NCI-H2081 treated with DMSO at 0.1 percent for 48 hours (cell line): ENCODE measurements around the gene TIGD7.

Source experiments
- DNase-seq: peaks from one replicate; lab custom pipeline; 2025; lab: John Stamatoyannopoulos, UW

Gene TIGD7

GRCh38 chr16:3305109-3306068, at the start of gene TIGD7, which contains the start of gene ZNF75A:
Gene TIGD7, minus strand, starts transcription at chr16:3305430. Its CDS starts 4,816 bp downstream, at chr16:3300614.
Gene ZNF75A, plus strand, starts transcription at chr16:3305497. Its CDS starts 2,932 bp downstream, at chr16:3308429.
- DNase-seq: peak; percentile 45

DNA sequence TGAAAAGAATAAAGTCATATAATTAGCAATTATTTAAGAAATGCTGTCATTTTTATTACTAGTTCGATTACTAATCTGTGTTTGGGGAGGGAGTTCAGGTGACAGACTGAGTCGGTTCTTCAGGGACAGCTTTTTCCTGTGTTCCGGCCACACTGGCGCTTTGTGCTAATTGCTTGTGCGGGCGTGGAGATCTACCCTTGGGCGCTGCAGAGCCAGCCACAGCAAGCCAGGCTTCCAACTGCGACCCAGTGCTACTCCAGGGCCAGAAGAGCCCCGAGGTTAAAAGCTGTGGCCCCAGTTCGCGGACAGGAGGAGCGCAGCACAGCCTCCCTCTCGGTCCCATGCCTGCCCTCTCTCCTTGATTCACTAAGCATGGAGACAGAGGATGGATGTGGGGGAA, 43.9 kb upstream of the TIGD7 start:
- no peak for DNase-seq

- no peak for DNase-seq
Observed at GRCh38 chr16:3348547-3349167, 43.4 kb upstream of the TIGD7 start.

- no peak for DNase-seq
Observed at GRCh38 chr16:3347586-3347985, 42.4 kb upstream of the TIGD7 start.

GRCh38 chr16:3346041-3346440, 40.8 kb upstream of the TIGD7 start:
- DNase-seq: no peak

DNA sequence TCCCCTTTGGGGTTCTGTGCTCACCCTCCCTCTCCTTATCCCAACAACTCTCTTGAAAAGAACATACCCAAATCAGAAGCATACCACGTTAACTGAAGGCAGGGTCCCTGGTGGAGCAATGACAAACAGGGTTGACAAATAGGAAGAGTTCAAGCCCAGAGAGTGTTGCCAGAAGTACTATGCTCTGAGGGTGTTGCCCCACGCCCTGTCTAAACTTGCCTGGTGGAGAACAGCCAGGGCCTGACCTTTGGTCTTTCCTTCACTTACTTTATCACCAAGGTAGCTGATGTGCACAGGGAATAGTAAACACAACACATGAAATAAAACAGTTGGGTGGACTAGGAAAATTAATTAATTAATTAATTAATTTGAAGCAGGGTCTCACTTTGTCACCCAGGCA, 23.4 kb upstream of the TIGD7 start:
- DNase-seq: no peak

DNA sequence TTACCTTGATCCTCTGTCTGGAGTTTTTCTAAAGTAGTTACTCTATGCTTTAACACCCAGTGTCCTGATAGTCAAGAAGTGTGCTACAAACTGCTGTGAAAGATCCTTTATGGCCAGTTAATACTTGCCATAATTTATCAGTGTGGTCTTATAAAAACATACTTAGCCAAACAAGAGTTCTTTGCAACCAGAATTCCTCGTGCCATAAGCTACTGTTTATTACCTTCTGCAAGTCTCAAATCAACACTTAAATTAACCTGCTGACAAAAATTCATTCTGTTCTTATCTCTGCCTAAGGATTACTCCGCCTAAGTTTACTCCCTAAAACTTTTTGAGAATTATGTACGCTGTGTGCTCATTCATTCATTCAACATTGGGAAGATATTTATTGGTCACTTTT, 22.9 kb upstream of the TIGD7 start:
- no peak for DNase-seq

- no peak for DNase-seq
Observed at GRCh38 chr16:3327514-3327913, 22.3 kb upstream of the TIGD7 start.

DNA sequence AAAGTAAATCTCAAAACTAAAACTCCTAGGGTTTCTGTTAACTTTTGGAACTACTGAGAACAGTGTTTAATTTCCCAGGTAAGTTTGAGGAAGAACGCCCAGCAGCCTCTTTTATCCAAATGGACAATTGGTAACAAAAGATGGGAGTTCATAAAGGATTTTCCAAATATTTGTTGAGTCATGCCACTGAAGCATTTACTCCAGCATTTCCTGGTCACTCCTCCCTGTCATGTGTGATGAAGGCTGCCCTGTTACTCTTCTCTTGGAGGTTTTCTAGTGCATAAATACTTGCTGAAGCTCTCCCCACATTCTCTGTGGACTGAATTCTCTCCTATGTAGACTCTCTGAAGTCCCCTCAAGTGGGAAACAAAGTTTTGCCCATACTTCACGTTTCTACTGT, 16.6 kb upstream of the TIGD7 start:
- no peak for DNase-seq

DNA sequence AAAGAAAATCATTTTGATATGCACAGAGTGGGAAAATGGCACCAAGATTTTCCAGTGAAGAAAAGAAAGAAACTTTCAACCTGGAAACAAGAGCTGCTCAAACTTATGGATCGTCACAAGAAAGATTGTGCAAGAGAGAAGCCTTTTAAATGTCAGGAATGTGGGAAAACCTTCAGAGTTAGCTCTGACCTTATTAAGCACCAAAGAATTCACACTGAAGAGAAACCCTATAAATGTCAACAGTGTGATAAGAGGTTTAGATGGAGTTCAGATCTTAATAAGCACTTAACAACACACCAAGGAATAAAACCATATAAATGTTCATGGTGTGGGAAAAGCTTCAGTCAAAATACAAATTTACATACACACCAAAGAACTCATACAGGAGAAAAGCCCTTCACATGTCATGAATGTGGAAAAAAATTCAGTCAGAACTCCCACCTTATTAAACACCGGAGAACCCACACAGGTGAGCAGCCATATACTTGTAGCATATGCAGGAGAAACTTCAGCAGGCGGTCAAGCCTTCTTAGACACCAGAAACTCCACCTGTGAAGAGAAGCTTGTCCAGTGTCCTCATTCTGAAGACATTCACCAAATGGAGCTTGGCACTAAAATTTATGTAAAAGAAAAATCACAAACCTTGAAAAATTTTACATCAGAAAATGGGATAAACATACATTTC, 12.2 kb upstream of the TIGD7 start:
- DNase-seq: no peak

- no peak for DNase-seq
Observed at GRCh38 chr16:3311496-3311895, 6.3 kb upstream of the TIGD7 start.

DNA sequence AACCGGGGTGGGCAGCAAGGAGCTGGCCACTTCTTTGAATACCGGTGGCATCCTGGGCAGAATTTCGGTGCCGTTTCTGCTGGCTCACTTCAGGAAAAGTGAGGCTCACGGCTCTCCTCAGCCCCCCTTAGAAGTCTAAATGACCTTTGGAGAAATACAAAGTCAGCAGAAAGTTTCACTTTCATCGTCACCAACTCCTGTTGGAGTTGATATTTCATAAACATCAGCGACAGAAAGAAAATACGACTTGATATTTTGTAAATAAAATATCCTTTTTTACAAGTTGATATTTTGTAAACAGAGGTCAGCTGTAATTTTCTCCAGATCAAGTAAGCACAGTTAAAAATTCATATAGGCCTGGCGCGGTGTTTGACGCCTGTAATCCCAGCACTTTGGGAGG, 848 bp upstream of the TIGD7 start:
- no peak for DNase-seq

- no peak for DNase-seq
Observed at GRCh38 chr16:3304370-3304769, 860 bp downstream of the TIGD7 start.

DNA sequence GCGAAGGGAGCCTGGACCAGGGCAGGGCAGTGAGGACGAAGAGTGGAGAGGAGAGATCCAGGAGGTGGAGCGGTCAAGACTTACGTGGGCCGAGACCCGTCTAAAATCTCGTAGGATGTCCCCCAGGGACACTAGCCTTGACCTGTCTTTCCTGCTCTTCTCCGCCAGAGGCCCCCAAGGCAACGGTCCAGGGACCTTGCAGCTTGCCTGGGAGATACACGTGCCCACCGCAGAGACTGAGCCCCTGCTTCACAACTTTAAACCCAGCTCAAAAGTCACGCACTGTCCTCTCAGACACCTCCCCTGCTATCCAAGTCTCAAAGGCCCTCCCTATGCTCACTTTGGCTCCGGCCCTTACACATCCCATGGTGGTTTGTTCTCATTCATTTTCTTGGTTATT, 9.4 kb downstream of the TIGD7 start:
- no peak for DNase-seq

GRCh38 chr16:3295209-3295608, 10.0 kb downstream of the TIGD7 start:
- DNase-seq: no peak

DNA sequence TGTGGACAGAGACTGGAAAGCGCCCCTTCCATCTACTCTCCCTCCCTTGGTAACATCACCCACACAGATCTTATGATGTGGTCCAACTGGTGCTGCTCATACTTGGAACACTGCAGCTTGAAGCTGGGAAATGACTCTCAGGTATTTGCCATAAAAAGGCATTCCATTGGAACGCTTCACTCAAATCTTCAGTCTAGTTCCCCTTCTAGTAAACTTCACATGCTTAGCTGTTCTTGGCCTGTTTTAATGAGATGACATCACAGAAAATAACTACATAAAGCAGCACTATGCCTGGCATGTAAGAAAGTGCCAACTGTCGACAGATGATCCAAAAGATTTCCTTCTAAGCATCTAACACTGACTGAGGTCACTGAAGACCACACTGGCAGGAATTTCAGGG, 12.6 kb downstream of the TIGD7 start:
- no peak for DNase-seq

- no peak for DNase-seq
Observed at GRCh38 chr16:3289998-3290673, 15.1 kb downstream of the TIGD7 start.

DNA sequence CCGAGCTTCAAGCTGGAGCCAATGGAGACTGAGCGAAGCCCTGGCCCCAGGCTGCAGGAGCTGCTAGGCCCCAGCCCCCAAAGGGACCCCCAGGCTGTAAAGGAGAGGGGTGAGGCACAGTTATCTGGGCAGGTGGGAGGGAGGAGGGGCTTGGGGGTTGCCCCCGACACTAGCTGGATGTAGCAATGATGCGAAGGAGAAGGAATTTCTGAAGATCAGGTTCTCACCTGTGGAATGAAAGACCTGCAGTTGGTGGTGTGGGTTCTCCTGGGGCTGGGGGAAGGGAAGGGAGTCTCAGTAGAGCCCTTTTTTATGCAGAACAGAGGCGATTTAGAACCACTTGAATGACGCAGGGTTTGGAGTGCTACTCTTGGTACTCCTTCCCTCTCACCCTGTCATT, 20.1 kb downstream of the TIGD7 start:
- DNase-seq: no peak

DNA sequence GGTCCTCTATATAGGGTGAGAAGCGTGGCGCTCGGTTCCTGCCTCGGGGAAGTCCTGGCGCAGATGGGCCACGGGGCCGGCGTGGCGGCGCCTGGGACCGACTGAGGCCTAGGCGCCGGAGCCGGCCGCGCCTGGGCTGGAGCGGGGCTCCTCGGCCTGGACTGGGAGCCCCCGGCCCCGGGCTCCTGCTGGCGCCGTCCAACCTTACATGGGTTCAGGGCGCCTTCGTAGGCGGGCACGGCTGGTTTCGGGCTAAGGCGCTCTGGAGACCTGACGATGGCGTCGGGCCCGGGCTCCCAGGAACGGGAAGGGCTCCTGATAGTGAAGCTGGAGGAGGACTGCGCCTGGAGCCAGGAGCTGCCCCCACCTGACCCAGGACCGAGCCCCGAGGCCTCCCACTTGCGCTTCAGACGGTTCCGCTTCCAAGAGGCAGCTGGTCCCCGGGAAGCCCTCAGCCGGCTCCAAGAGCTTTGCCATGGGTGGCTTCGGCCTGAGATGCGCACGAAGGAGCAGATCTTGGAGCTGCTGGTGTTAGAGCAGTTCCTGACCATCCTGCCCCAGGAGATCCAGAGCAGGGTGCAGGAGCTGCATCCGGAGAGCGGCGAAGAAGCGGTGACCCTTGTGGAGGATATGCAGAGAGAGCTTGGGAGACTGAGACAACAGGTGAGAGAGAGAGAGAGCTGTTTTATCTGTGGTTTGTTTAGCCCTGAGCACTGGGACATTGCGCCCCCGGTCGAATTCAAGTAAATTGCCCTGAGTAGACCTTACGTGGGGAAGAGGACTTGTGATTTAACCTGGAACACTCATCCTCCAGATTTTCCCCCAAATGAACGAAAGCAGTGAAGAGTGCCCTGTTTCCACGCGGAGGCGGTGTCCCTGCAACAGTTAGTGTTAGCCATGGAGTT, 21.4 kb downstream of the TIGD7 start:
- no peak for DNase-seq

DNA sequence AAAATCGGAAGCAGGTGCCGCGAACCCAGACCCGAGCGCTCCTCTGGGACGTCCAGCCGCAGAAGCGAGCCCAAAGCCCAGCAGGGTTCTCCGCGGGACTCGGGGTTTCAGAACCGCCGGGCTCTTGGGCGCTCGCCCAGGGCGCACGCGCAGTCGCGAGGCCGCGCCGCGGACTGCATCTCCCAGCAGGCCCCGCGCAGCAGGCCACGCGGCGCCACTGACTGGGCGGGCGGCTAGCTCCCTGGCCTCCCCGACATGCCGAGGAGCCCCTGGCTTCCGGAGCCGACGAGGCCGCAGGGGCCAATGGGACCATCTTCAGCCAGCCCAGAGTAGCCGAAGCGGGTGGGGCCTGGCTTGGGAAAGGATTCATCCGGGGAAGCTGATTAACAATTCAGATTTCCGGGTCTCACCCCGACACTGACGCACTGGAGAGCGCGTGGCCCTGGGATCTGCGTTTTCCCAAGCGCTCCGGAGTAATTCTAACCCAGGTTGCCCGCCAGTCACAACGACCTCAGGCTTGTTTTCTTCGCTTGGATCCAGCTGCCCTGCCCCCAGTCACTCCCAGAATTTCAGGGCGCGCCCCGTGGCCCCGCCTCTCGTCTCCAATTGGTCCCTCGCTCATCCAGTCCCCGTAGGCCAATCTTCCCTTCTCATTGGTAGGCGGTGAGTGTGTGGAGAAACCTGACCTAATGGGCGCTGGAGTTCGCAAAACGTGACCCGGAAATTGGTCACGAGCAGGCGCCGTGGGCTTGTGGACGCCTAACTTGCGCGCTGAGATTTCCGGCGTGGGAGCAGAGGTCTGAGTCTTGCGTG, 22.3 kb downstream of the TIGD7 start, which contains the start of gene ZNF263:
Gene ZNF263 (plus strand): TSS at position 762 of the 813 bp plus-strand sequence. CDS start 328 bp downstream, outside the sequence.
- peak; percentile 88 for DNase-seq
